ENCODE measurements around the gene LPIN3.

Gene LPIN3

DNA sequence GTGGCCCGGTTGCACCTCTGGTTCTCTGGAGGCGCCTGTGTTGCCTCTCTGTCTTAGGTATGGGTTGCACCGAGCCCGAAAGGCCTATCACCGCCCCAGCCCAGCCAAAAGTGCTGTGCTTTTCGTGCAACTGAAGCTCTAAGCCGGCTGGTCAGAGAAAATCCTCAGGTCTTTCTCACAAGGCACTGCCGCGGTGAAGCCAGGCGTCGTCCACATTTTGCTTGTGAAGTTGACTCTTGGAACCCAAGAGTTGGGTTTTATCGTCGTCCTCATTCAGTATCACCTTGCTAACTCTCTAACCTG is 26.7 kb downstream of the LPIN3 start:
- DNase-seq = no peak

DNA sequence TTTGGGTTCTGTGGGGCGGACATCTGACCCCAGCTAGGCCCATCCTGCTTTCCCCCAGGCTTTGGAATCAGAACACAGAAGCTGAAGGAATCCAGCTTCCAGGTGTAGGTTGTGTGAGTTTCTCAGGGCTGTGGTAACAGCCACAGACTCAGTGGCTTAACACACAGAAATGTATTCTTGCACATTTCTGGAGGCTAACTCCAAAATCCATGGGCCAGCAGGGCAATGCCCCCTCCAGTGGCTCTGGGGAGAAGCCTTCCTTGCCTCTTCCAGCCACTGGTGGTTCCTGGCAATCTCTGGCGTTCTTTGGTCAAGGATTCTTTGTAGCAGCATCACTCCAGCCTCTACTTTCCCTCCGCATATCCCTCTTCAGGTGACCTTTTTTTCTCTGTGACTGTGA is 27.3 kb downstream of the LPIN3 start:
- no peak for DNase-seq

DNA sequence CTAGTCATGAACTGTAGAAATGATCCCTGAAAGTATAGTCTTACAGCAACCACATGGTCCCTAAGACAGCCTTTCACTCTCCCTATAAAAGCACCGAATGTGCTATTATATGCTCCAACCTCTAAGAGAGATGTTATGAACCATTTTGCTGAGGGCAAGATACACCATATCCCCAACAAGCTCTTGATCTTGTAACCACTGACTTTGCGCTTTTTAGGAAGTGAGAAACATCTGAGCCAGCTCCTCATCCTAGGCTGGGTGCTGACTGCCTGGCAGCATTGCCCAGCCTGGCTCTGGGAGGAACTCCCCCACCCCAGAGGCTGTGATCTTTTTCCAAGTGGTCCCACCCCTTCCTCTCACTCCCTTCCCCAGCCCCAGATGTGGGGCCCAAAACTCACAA is 29.1 kb downstream of the LPIN3 start:
- peak; percentile 92 for DNase-seq

DNA sequence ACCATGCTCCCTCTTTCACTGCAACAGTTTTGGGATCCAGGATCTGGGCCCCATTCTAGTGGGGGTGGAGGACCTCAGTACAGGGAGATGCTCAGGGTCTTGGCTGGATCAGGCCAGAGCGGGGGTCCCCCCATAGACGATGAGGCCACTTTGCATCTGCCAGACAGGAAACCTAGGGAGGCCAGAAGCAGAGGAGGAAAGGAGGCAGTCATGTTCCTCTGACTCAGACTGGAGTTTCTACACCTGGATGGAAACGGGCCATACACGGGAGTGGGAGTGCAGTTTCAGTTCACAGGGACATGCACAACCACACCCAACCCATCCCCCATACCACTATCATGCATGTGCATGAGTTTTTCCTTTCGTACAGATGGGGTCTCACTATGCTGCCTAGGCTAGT is 29.6 kb downstream of the LPIN3 start:
- no peak for DNase-seq

DNA sequence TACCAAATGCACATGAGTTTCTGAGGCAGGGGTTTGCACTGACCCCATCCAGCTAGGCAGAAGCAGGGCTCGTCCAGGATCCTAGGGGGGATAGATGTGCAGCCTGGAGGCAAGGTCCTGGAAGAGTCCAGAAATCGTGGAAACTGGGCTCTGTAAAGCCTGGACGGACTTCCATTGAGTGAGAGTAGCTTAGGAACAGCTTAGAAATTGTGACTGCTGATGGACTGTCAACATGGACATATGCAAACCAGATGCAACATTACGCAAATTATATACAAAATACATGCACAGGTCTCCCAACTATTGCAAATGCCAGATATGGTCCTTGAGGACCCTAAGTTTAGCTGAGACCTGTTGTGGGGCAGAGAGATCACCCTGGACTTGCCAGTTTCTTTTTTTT is 30.8 kb downstream of the LPIN3 start:
- DNase-seq = no peak

DNA sequence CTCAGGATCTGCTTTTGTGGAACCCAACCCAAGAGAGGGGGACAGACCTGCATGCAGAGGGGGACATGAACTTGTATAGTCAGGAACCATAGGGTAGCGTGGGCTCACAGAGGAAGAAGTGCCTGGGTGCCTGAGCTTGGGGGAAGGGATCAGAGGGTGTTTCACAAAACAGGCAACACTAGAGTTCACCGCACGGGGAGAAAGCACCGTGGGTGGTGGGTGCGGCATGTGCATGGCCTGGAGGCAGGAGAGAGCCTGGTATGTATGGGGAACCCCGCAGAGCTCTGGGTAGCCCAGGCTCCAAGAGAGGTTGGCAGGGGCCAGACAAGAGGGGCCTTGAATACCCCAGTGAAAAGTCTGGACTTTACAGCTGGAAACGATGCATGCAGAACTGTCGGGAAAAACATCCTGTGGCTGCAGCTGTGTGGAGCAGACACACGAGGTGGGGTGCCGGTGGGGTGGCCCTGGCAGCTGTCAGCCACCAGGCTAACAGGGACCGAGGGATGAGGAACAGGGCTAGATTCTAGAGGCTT is 32.7 kb downstream of the LPIN3 start:
- DNase-seq = no peak

DNA sequence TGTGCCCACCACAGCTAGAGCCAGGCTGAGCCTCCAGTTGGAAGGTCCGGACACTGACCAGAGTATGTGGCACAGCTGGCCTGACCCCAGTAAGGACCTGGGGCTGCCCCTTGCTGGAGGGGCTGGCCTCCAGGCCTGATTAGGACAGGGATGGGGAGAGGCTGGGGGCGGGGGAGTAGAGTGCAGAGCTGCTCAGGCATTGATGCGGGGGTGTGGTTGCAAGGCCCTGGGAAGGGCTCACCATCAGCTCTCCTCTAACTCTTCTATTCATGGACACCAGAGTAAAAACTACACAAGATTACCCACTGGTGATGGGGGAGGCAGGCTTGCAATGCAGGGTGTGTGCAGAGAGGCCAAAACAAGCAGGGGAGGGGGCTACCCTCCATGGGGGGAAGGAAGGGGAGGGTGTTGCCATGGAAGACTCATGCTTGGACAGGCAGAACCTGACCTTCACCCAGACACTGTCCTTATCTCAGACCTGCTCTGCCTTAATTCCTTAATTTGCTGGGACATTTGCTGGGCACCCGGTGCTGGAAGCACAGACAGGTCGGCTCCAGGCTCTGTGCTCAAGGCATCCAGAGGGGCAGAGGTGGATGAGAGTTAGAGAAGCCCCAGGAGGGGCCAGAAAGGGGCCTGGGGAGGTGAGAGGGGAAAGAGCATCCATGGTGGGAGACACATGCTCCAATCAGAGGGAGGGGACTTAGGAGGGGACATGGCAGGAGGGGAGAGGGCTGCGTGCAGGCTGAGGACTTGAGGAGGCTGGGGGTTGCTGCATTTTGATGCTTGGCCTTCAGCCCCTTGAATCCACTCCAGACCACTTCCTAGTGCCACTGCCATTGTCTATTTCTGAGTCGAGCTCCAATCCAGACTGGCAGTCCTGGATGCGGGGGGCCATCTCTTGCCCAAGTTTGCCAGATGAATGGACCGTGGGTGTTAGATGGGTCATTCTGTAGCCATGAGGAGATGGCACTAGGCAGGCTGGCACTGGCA is 33.6 kb downstream of the LPIN3 start:
- DNase-seq = no peak

DNA sequence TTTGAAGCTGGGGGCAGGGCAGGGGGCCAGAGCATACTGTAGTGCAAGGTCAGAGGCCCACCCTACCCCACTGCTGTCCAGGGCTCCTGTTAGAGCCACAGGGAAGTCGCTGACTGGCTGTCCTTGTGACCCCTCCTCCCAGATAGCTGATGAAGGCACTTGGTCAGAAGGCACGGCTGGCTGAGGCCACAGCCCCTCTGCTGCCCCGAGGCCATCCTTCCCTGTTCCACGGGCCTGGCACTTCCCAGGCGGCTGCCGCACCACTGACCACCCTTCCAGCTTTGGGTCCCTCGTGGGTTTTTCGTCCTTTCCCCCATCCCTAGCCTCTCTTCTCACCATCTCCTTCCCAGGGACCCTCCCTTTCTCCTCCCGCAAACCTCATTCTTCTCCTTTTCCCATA is 35.2 kb downstream of the LPIN3 start:
- no peak for DNase-seq

DNA sequence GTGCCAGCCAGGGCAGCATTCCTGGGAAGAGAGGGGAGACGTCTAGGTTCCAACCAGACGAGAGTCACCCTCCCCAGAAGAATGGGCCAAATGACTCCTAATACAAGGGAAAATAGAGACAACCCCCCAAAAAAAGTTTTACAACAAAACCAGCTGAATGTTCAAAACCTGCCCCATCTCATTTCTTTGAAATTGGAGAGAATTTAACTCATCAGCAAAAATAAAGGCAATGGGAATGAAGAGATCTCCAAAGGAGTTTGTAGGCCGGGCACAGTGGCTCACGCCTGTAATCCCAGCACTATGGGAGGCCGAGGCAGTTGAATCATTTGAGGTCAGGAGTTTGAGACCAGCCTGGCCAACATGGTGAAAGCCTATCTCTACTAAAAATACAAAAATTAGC is 35.7 kb downstream of the LPIN3 start:
- no peak for DNase-seq

DNA sequence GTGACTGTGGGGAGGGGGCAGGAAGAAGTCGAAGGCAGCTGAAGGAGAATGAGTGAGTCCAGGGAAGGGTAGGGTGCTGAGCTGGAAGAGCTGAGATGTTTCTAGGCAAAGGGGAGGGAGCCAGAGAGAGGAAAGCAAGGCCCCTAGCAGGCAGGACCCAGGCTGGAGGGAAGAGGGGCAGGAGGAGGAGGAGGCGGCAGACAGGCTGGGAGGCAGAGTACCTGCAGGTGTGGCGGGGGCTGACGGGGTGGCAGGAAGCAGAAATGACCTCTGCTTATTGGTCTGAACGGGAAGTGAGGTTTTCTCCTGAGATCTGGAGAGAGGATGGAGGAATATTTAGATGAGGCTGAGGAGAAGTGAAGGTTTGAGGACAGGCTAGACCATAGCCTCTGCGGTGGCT is 36.7 kb downstream of the LPIN3 start:
- no peak for DNase-seq

DNA sequence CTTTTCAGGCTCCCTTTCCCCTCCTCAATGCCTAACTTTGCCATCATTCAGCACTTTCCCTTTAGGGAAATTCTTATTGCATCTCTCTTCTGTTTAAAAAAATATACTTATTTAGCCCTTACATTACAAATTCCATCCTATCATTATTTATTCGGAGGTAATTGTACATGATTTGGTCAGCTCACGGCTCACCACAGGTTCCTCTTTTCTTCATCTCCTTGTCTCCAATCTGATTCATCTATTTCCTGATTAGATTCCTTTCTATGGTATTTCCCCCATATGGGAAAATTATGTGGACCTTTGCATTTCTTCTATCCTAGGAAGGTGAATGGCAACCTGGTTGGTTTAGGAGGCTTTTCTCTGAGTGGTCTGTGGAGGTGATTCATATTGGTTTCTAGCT is 38.9 kb downstream of the LPIN3 start:
- DNase-seq = peak; percentile 24

DNA sequence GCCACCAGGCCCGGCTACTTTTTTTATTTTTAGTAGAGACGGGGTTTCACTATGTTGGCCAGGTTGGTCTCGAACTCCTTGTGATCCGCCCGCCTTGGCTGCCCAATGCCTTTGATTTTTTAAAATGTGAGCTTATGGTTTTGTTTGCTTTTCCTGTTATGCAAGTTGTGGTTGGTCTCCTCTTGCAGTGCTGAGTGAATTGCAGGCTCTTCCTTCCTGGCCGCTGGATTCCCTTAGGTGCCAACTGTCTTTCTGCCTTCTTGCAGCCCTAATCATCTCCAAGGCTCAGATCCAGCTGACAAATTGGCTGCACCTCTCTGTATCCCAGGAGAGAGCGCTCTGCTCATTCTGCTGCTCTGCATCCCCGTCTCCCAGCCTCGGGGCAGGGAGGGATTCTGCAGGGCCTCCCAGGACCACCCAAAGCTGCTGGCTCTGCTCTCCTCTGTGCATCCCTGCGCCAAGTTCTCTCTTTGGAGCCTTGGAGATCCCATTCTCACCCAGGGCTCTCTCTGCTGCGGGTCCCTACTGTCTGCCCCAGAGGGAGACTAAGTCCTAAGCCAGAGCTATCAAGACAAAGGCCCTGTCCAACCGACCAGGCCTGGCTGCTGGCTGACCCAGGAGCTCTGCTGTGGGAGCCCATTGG is 40.1 kb downstream of the LPIN3 start:
- peak; percentile 61 for DNase-seq

DNA sequence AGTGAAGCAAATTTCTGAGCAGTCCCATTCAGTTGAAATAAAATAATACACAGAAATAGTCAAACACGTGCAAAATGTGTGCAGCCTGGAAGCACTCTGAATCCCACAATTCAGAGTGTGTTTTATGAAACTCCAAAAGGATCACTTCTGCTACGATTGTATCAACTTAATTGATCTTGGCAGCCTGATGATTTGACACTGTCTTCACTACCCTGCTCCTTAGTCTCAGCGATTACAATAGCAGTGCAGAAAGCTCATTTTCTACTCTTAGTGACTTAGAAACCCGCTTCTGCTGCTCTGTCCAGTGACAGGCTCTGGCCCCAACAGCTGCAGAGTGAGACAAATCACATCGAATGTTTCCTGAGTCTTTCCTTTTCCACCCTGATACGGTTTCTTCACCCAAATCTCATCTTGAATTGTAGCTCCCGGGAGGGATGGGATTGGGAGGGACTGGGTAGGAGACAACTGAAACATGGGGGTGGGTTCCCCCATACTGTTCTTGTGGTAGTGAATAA is 42.2 kb downstream of the LPIN3 start:
- no peak for DNase-seq

DNA sequence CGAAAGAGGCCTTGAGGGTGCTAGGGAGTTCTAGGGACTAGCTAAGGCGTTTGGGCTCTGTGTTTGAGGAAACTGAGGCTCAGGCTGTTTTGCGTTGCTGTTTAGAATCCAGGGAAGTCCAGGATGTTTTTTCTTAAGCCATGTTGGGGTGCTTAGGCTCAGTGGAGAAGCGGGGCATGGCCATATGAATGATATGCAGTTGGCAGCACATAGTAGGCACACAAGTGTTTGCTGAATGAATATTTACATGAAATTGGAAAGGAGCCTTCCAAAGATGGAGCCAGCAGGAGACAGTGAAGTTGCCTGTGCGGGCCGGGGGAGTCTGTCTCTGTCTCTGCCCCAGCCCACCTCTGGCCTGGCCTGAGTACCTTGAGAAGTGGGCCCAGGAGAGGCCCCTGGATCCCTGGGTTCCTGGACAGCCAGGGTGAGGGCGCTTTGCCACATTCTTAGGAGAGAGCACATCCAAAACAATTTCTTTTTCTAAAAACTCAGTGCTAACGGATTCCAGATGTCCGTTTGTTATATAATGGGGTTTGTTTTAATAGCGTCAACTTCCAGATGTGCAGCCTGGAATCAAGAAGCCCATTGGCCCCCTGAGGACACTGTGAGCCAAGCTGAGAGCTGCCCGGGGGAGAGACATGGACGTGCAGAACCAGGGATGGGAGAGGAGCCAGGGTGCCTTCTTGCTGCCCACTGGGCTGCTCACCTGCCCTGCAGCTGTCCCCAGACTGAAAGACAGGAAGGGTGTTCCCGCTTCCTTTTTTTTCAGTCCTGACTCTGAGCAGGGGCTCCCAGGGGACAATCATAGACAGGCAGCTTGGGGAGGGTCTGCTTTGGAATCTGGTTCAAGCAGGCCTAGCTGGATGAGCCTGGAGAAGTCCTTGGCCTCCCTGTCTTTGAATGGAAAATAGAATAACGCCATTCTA is 46.1 kb downstream of the LPIN3 start:
- no peak for DNase-seq

DNA sequence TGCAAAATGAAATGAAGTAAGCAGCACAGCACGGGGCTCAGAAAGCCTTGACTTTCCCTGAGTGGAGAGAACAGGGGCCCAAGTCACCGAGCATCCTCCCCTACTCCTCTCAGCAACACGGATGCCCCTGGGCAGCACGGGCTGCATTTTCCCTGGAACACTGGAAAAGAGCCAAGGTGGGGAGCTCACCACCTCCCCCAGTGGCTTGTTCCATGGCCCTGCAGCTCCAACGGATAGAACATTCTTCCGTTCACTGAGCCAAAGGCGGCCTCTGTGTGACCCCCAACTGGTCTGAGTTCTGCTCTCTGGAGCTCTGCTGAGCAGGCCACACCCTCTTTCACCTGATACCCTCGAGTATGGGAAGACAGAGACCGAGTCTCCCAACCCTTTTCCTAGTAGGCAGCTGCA is 46.8 kb downstream of the LPIN3 start:
- DNase-seq = no peak

DNA sequence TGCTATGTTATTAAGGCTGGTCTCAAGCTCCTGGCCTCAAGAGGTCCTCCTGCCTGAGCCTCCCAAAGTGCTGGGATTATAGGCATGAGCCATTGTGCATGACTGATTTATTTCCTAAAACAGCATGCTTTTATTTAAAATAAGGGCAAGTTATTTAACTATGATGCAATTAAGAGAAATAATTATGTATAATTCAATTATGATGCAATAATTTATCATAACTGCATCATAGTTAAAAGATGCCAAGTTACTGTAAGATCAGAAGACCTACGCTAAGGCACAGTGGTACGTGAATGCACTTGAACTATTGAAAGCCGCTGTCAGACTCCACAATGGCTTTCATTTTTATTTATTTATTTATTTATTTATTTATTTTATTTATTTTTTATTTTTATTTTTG is 50.3 kb downstream of the LPIN3 start:
- DNase-seq = no peak

DNA sequence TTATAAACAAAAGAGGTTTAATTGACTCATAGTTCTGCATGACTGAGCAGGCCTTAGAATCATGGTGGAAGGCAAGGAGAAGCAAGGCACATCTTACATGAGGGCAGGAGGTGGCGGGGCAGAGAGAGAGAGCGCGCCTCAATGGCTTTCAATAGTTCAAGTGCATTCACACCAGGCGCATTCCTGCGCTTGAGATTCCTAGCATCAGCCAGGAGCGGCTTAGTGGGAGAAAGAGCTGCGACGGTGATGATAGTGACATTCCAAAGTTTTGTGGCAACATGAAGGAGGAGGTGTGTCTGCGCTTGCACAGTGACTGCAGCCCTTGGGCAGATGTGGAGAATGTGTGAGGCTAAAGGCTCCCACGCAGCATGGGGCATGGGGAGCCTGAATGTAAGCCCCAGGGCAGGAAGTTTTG is 51.0 kb downstream of the LPIN3 start:
- DNase-seq = no peak

DNA sequence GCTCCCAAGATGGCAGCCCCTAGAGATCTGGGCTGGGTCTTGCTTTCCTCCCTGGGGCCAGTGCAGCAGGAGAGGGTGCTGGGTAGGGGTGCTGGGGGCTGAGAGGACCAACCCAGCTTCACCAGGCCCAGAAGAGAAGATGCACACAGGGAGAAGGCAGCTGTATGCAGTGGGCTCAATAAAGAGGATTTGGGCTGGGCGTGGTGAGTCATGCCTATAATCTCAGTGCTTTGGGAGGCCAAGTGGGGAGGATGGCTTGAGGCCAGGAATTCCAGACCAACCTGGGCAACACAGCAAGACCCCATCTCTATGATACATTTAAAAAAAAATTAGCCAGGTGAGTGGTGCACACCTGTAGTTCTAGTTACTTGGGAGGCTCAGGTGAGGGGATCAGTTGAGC is 51.7 kb downstream of the LPIN3 start:
- DNase-seq = no peak

DNA sequence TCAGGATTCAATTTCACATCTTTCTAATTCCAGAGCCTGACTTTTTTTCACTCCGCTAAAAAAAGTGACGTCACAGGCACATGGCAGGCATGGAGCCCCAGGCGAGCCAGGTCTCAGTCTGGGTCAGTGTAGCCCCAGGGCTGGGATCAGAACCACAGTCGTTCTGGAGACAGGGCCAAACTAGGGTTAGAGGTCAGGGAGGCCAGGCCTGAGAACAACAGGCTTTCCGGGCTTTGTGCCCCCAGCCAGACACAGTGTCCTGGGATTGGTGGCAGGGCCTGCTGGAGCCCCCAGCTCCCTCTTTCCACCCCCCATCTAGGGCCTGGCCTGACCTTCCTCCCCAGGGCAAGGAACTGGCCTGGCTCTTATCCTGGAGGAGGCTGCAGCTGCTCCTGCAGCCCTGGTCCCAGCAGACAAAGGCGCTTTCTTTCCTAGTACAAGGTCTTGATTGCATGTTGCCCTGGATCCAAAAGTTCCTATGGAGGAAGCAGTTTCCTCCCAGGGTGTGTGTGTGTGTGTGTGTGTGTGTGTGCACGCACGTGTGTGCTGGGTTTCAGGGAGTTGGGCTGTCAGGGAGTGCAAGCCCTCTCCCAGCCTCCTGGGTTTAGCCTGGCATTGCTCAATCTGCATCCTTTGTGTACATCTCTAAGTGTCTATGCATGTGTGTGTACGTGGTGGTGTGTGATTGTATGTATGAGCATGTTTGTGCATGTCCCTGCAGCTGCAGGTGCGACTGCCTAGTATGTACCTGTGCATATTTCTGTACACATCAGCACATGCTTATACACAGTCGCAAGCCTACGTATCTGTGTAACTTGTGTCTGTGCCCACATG is 52.5 kb downstream of the LPIN3 start:
- no peak for DNase-seq

DNA sequence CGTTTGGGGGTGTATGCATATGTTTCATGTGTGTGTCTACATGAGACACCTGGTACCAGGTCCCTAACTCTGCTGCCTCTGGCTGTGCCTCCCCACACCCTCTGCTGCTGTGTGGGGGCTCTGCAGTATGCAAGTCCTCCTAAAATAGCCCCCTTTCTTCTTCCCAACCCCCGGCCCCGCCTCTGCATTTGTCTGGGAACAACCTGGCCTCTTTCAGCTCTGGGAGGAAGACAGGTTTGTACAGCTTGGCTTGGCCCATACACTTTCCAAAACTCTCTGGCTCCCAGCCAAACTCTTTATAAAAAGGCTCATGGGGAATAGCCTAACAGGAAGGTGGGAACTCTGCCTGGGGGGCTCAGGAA is 53.1 kb downstream of the LPIN3 start:
- DNase-seq = no peak

DNA sequence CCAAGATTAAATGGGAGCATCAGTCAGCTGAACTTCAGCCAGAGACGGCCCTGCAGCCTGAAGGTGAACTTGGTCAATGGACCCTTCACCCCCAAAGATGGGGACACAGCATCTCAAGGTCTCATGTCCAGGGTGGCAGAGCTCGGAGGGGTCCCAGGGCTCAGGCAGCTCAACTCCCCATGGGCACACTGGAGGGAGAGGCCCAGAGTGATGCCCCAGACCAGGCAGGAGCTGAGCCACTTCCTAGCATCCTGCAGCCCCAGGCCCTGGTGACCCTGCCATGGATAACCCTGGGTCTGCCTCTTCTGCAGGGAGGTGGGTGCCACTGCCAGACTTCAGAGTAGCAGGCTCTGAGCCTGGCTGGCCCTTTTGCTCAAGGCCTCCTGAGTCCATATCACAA is 53.5 kb downstream of the LPIN3 start:
- no peak for DNase-seq

Measured in MV-4-11 (cell line).